Activated naive CD4-positive, alpha-beta T cell treated with Interleukin-2 at 50 U/mL for 16 hours (primary cell): ENCODE measurements around the gene LUM.

Source experiments
- DNase-seq: peaks from one replicate; pipeline ENCODE4 v3.0.0-alpha.2; 2020

The LUM gene

GRCh38 chr12:91072931-91073330 lies 38.4 kb downstream of the LUM start:
- DNase-seq: no peak

- no peak for DNase-seq
Observed at GRCh38 chr12:91070936-91071335, 40.4 kb downstream of the LUM start.

- no peak for DNase-seq
Observed at GRCh38 chr12:91065396-91065795, 45.9 kb downstream of the LUM start.

- no peak for DNase-seq
Observed at GRCh38 chr12:91064640-91065039, 46.7 kb downstream of the LUM start.

- DNase-seq: no peak
Observed at GRCh38 chr12:91061091-91061490, 50.2 kb downstream of the LUM start.

- no peak for DNase-seq
Observed at GRCh38 chr12:91059211-91059610, 52.1 kb downstream of the LUM start.

GRCh38 chr12:91058786-91059185 lies 52.5 kb downstream of the LUM start:
- no peak for DNase-seq

- DNase-seq: no peak
Observed at GRCh38 chr12:91057368-91058165, 53.7 kb downstream of the LUM start, which contains the start of gene KERA. Gene KERA (minus strand): TSS chr12:91058024. CDS start chr12:91056281, 1,743 bp downstream.

GRCh38 chr12:91056488-91056887 lies 54.8 kb downstream of the LUM start:
- no peak for DNase-seq

- no peak for DNase-seq
Observed at GRCh38 chr12:91055976-91056375, 55.3 kb downstream of the LUM start.

- DNase-seq: no peak
Observed at GRCh38 chr12:91053951-91054715, 57.2 kb downstream of the LUM start.
